Smooth muscle cell (in vitro differentiated cells): ENCODE results near the gene SUCLA2. TPM values are rescaled to one million over a fixed set of nuclear protein-coding genes. Genes with fewer than 3 reads are reported as not detected.

Experiments used
- DNase-seq: peaks from one replicate; lab custom pipeline; 2025; ENCODE audit not compliant: unreplicated experiment; lab: John Stamatoyannopoulos, UW
- H2AFZ ChIP-seq: fragments of 200-600 bp; sonication (generic); 2 replicates; pipeline ENCODE4 v1.6.0; 2016; ENCODE audit warnings: antibody characterized with exemption, low read depth, mild to moderate bottlenecking
- H3F3A ChIP-seq: fragments of 200-600 bp; sonication (generic); 2 replicates; pipeline ENCODE4 v1.6.0; 2017; ENCODE audit warnings: antibody characterized with exemption, low read depth
- H3K27ac ChIP-seq: fragments of 200-600 bp; sonication (generic); 2 replicates; pipeline ENCODE4 v1.5.1; 2016; ENCODE audit warnings: low read depth, mild to moderate bottlenecking
- H3K27me3 ChIP-seq: fragments of 200-600 bp; sonication (generic); 2 replicates; pipeline ENCODE4 v1.6.1; 2016; ENCODE audit warnings: low read depth, mild to moderate bottlenecking
- H3K36me3 ChIP-seq: fragments of 200-600 bp; sonication (generic); 2 replicates; pipeline ENCODE4 v1.5.1; 2016; ENCODE audit warnings: low read depth
- H3K4me1 ChIP-seq: fragments of 200-600 bp; sonication (generic); 2 replicates; pipeline ENCODE4 v1.5.1; 2016; ENCODE audit warnings: low read depth
- H3K4me2 ChIP-seq: fragments of 200-600 bp; sonication (generic); 2 replicates; pipeline ENCODE4 v1.6.0; 2016; ENCODE audit warnings: mild to moderate bottlenecking
- H3K4me3 ChIP-seq: fragments of 200-600 bp; sonication (generic); 2 replicates; pipeline ENCODE4 v1.5.1; 2016; ENCODE audit warnings: mild to moderate bottlenecking
- H3K79me2 ChIP-seq: fragments of 200-600 bp; sonication (generic); 2 replicates; pipeline ENCODE4 v1.6.0; 2016; ENCODE audit warnings: low read depth, mild to moderate bottlenecking
- H3K9ac ChIP-seq: fragments of 200-600 bp; sonication (generic); 2 replicates; pipeline ENCODE4 v1.6.0; 2016; ENCODE audit warnings: low read depth
- H3K9me3 ChIP-seq: fragments of 200-600 bp; sonication (generic); replicated peaks from 2 replicates; pipeline ENCODE4 v1.5.1; 2016; ENCODE audit warnings: low read depth
- H4K20me1 ChIP-seq: fragments of 200-600 bp; sonication (generic); 2 replicates; pipeline ENCODE4 v1.6.0; 2016; ENCODE audit warnings: low read depth
- WGBS: methylation state at CpG from one replicate; pipeline ENCODE4 v1.1.7; 2016; ENCODE audit warnings: low lambda C conversion rate; 5-methylcytosine and 5-hydroxymethylcytosine counted together
- polyA plus RNA-seq: library from polyadenylated mRNA; unstranded; fragments of >200 nt; fragmentation: Nextera tagmentation; extraction: Ambion mirVana; gene quantifications from 2 replicates; pipeline ENCODE4 v1.2.1, GENCODE V29; 2016
- total RNA-seq: library from RNA; depleted of rRNA; stranded (reverse); fragments of >200 nt; gene quantifications from 2 replicates; pipeline ENCODE4 v1.2.3, GENCODE V29; 2014
- TF ChIP-seq, protein P1 (sequence below): fragments of 200-600 bp; sonication (generic); IDR thresholded peaks from 2 replicates; pipeline ENCODE4 v1.5.1; 2017; ENCODE audit warnings: borderline replicate concordance, mild to moderate bottlenecking, antibody characterized with exemption; ENCODE audit not compliant: insufficient read depth, poor library complexity, severe bottlenecking

Gene SUCLA2
- total and polyA plus RNA-seq, 2 experiments from 2014 or later = 48.3 to 62.0 TPM

DNA sequence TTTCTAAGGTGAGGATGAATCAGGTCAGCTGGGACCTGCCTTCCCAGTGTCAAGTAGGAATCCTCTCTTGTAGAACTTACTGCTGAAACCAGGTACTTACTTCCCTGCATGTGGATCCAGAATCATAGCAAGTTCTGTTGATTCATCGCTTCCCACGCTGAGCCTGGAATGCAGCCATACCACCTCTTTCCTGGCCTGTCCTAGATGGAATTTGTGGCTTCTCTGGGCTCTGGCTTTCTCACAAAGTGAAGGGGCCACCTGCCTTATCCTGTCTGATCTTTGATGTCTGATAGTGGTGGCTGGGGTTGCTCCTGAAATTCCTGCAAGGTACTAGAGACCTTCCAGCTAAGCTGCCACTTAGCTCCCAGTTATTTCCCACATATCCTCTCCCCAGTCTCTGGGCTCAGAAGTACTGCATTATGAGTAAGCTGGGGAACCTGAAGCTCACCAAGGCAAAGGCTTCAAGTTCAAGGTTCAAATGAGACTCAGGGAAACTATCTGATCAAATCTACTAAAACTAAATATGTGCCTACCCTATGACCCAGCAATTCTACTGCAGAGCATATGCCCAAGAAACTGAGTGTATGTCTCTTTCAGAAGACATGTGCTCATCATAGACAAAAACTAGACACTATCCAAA is 103.5 kb downstream of the SUCLA2 start:
- 32% methylated on average over 2 of the region's 2 CpGs for WGBS
- H2AFZ ChIP-seq = no peak overlapping the region
- H3K79me2 ChIP-seq = no peaks in the 10 kb centered on the region
- H3K4me3 ChIP-seq = no peak overlapping the region
- peaks cover 9% of the 10 kb centered on the region for H3F3A ChIP-seq
- TF ChIP-seq, protein P1, sequence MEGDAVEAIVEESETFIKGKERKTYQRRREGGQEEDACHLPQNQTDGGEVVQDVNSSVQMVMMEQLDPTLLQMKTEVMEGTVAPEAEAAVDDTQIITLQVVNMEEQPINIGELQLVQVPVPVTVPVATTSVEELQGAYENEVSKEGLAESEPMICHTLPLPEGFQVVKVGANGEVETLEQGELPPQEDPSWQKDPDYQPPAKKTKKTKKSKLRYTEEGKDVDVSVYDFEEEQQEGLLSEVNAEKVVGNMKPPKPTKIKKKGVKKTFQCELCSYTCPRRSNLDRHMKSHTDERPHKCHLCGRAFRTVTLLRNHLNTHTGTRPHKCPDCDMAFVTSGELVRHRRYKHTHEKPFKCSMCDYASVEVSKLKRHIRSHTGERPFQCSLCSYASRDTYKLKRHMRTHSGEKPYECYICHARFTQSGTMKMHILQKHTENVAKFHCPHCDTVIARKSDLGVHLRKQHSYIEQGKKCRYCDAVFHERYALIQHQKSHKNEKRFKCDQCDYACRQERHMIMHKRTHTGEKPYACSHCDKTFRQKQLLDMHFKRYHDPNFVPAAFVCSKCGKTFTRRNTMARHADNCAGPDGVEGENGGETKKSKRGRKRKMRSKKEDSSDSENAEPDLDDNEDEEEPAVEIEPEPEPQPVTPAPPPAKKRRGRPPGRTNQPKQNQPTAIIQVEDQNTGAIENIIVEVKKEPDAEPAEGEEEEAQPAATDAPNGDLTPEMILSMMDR = no peak
- no peaks in the 10 kb centered on the region for H4K20me1 ChIP-seq
- no peak for DNase-seq
- H3K4me2 ChIP-seq = no peak overlapping the region
- no peaks in the 10 kb centered on the region for H3K4me1 ChIP-seq
- H3K27ac ChIP-seq = peak overlapping the region; percentile 7
- no peaks in the 10 kb centered on the region for H3K9me3 ChIP-seq
- H3K36me3 ChIP-seq = no peaks in the 10 kb centered on the region
- peaks cover 4% of the 10 kb centered on the region for H3K27me3 ChIP-seq
- H3K9ac ChIP-seq = no peak overlapping the region

DNA sequence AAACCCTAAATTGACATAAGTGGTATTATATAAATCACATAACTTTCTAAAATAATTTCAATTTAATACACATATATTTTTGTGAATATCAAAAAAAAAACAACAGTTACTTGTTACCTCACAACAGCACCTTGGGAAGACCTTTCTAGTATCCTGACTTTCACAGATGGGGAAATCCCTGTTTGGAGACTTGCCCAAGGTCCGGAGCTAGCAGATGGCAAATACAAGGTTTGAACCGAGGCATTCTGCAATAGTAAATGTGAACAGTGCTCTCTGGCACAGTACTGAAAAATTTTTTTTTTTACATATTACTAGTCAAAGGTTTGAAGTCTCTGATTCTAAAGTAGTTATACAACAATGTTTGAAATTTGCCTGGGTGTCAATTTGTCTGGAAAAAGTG is 104.5 kb downstream of the SUCLA2 start:
- 89% methylated on average over 2 of the region's 2 CpGs for WGBS
- H3K4me3 ChIP-seq = no peak overlapping the region
- no peak overlapping the region for H2AFZ ChIP-seq
- H3K9me3 ChIP-seq = no peaks in the 10 kb centered on the region
- no peaks in the 10 kb centered on the region for H3K79me2 ChIP-seq
- H4K20me1 ChIP-seq = no peaks in the 10 kb centered on the region
- no peaks in the 10 kb centered on the region for H3K4me1 ChIP-seq
- TF ChIP-seq, protein P1 = no peak
- no peak overlapping the region for H3K4me2 ChIP-seq
- peaks cover 4% of the 10 kb centered on the region for H3K27me3 ChIP-seq
- no peak overlapping the region for H3K27ac ChIP-seq
- H3F3A ChIP-seq = peaks cover 8% of the 10 kb centered on the region
- H3K36me3 ChIP-seq = no peaks in the 10 kb centered on the region
- no peak for DNase-seq
- no peak overlapping the region for H3K9ac ChIP-seq

DNA sequence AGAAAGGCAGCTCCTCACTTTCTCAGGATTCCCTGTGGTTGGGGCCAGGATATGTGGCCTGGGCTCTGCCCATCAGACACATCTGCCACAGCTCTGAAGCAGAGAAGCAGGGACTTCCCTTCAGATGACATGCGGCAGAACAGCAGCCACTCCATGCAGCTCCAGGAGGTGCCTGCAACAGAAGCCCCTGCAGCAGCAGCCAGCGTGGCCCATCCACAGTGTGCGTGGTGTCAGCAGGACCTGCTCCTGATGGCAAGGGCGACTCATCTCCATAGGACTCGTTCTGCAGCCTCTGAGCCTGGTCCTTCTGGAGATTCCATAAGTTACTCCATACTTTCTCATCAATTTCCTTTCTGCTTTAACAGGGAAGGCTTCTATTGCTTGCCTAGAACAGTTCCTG is 105.0 kb downstream of the SUCLA2 start:
- Histone ChIP-seq H3K27me3 (peaks cover 4% of the 10 kb centered on the region), H3K4me3 (no peak overlapping the region), H3K9me3 (no peaks in the 10 kb centered on the region), H3K36me3 (no peaks in the 10 kb centered on the region), H3K27ac (no peak overlapping the region), H3K9ac (no peak overlapping the region), H4K20me1 (no peaks in the 10 kb centered on the region), H2AFZ (no peak overlapping the region), H3K4me2 (no peak overlapping the region), H3F3A (peaks cover 6% of the 10 kb centered on the region), H3K4me1 (no peaks in the 10 kb centered on the region), H3K79me2 (no peaks in the 10 kb centered on the region)
- WGBS = 65% methylated on average over 5 of the region's 5 CpGs
- DNase-seq = no peak
- TF ChIP-seq, protein P1 = no peak

DNA sequence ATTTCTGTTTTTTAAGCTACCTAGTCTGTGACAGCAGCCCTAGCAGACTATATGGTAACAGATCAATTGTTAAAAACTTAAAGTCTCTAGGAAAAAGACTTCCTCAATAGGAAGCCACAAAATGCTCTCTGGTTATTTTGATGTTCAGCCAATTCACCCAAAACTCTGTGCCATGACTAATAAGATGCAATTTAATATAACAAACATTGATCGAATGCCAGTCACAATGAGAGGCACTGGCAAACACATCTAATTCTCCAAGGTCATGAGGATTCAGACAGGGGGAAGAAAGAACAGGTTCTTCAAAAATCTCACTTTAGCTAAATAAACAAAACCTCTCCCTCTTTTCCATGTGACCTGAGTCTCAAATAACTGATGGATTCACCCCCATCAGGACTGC is 107.5 kb downstream of the SUCLA2 start:
- H4K20me1 ChIP-seq = no peaks in the 10 kb centered on the region
- peaks cover 2% of the 10 kb centered on the region for H3F3A ChIP-seq

More for the DNA sequence above, 107.5 kb downstream of the SUCLA2 start:
- H3K9me3 ChIP-seq = no peaks in the 10 kb centered on the region
- no peaks in the 10 kb centered on the region for H3K4me1 ChIP-seq
- 94% methylated on average over 1 of the region's 1 CpG for WGBS
- TF ChIP-seq, protein P1 = no peak
- H3K79me2 ChIP-seq = no peaks in the 10 kb centered on the region
- H3K27ac ChIP-seq = no peak overlapping the region
- H3K9ac ChIP-seq = no peak overlapping the region
- H3K4me2 ChIP-seq = no peak overlapping the region
- peaks cover 4% of the 10 kb centered on the region for H3K27me3 ChIP-seq
- no peak overlapping the region for H2AFZ ChIP-seq
- DNase-seq = no peak
- H3K36me3 ChIP-seq = no peaks in the 10 kb centered on the region
- H3K4me3 ChIP-seq = no peak overlapping the region
